Cardiac fibroblast (primary cell): ENCODE results near the gene TGDS.

Source experiments
- DNase-seq, 2 donors: peaks; one replicate each; pipeline versions ENCODE4 v3.0.0 to v3.0.0-alpha.2; 2010; ENCODE audit warnings: low read depth in 2 of 2
- H3K4me3 ChIP-seq, 2 donors: replicated peaks in 1 of 2; 1 replicate in 1 of 2; 2 replicates in 1 of 2; pipeline ENCODE4 v1.5.1; 2011; ENCODE audit warnings: low read depth in 2 of 2, low read length in 2 of 2, mild to moderate bottlenecking in 2 of 2, moderate library complexity in 1 of 2
- TF ChIP-seq, protein P1 (sequence below): IDR thresholded peaks from one replicate; pipeline ENCODE4 v1.5.1; 2011; ENCODE audit warnings: low read depth, mild to moderate bottlenecking, low read length, inconsistent platforms

The TGDS gene

DNA sequence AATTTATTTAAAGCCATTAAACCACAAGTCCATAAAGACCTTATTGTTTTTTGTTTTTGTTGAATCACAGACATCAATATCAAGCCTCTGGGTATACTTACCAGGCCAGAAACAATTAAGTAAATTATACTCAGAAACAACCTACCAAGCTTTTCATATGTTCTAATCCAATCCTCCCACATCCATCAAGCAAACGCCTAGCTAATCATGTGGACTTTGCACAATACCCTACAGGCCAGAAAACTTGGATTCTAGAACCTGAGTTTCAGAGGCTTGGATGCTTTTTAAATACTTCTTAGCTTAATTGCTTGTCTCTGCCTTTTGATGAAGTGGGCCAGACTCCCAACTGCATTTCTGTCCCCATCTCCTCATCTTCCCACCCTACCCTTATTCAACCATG, 39.9 kb downstream of the TGDS start:
- no peak for DNase-seq
- no peak overlapping the region for H3K4me3 ChIP-seq
- TF ChIP-seq, protein P1, sequence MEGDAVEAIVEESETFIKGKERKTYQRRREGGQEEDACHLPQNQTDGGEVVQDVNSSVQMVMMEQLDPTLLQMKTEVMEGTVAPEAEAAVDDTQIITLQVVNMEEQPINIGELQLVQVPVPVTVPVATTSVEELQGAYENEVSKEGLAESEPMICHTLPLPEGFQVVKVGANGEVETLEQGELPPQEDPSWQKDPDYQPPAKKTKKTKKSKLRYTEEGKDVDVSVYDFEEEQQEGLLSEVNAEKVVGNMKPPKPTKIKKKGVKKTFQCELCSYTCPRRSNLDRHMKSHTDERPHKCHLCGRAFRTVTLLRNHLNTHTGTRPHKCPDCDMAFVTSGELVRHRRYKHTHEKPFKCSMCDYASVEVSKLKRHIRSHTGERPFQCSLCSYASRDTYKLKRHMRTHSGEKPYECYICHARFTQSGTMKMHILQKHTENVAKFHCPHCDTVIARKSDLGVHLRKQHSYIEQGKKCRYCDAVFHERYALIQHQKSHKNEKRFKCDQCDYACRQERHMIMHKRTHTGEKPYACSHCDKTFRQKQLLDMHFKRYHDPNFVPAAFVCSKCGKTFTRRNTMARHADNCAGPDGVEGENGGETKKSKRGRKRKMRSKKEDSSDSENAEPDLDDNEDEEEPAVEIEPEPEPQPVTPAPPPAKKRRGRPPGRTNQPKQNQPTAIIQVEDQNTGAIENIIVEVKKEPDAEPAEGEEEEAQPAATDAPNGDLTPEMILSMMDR: no peak

- TF ChIP-seq, protein P1: no peak
- H3K4me3 ChIP-seq: no peak overlapping the region
- no peak for DNase-seq
These were observed 42.2 kb downstream of the TGDS start for GRCh38 chr13:94553766-94554165.

GRCh38 chr13:94552095-94552494, 43.9 kb downstream of the TGDS start:
- no peak overlapping the region for H3K4me3 ChIP-seq
- TF ChIP-seq, protein P1: no peak
- DNase-seq: no peak

- H3K4me3 ChIP-seq: peak overlapping the region; percentile 60 to 77
- TF ChIP-seq, protein P1: no peak
- DNase-seq: peak; percentile 50 to 71
These were observed 45.8 kb downstream of the TGDS start for GRCh38 chr13:94550062-94550738.

GRCh38 chr13:94549232-94550061, 46.5 kb downstream of the TGDS start:
- peak overlapping the region; percentile 60 to 77 for H3K4me3 ChIP-seq
- DNase-seq: peak; percentile 97
- TF ChIP-seq, protein P1: no peak

DNA sequence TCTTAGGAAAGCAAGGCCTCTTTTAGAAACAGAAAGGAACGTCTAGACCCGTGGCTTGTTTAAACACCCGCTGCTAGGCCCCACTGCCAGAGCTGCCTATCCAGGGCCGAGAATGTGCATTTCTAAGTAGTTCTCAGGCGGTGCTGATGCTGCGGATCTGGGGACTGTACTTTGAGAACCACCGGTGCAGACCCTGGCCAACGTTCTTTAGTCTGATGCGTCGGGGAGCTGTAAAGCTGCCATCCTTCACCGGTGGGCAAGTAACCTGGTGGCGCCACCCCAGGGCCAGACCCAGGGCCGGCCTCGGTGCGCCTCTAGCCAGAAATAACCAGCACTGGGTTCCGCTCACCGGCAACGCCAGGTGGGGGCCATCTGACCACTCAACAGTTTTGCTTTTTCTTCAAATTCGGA, 47.1 kb downstream of the TGDS start:
- DNase-seq: peak; percentile 51
- peak overlapping the region; percentile 60 to 77 for H3K4me3 ChIP-seq
- TF ChIP-seq, protein P1: peak; percentile 5
